Gastroesophageal sphincter (tissue), 3 donors: ENCODE measurements around the gene TMEM106A.

Experiments
- CTCF ChIP-seq, 4 experiments: fragments of 200-600 bp in 2 of 4; fragments of 450-650 bp in 2 of 4; sonication (generic) in 1 of 4; IDR thresholded peaks; one replicate each; pipeline ENCODE4 v1.5.1; 2017 to 2019; ENCODE audit warnings: antibody characterized with exemption in 4 of 4, mild to moderate bottlenecking in 2 of 4, moderate library complexity in 2 of 4
- EP300 ChIP-seq: sonication (generic); formaldehyde crosslinking; IDR thresholded peaks from one replicate; pipeline ENCODE4 v1.6.1; 2017; ENCODE audit warnings: antibody characterized with exemption, mild to moderate bottlenecking
- POLR2A ChIP-seq, 2 donors: fragments of 450-650 bp; IDR thresholded peaks; one replicate each; pipeline ENCODE4 v1.6.1; 2017; ENCODE audit warnings: antibody characterized with exemption in 2 of 2, mild to moderate bottlenecking in 2 of 2, moderate library complexity in 1 of 2
- POLR2AphosphoS5 ChIP-seq: sonication (generic); formaldehyde crosslinking; IDR thresholded peaks from one replicate; pipeline ENCODE4 v1.6.1; 2017; ENCODE audit warnings: antibody characterized with exemption

GRCh38 chr17:43211123-43211479 lies 574 bp upstream of the TMEM106A start:
- TF ChIP-seq CTCF (IDR thresholded peaks at IDR 0.05) (no peak), POLR2A (IDR thresholded peaks at IDR 0.05) (no peak), EP300 (no peak), POLR2AphosphoS5 (no peak)
